Measurements from ENCODE around the gene GPRC5B. TPM values are rescaled to one million over a fixed set of nuclear protein-coding genes. Genes with fewer than 3 reads are reported as not detected.

The GPRC5B gene
- total RNA-seq (2022; extraction: Qiagen RNA extraction): 36.5 to 44.6 TPM (median 41.3 TPM) in 5 replicates

DNA sequence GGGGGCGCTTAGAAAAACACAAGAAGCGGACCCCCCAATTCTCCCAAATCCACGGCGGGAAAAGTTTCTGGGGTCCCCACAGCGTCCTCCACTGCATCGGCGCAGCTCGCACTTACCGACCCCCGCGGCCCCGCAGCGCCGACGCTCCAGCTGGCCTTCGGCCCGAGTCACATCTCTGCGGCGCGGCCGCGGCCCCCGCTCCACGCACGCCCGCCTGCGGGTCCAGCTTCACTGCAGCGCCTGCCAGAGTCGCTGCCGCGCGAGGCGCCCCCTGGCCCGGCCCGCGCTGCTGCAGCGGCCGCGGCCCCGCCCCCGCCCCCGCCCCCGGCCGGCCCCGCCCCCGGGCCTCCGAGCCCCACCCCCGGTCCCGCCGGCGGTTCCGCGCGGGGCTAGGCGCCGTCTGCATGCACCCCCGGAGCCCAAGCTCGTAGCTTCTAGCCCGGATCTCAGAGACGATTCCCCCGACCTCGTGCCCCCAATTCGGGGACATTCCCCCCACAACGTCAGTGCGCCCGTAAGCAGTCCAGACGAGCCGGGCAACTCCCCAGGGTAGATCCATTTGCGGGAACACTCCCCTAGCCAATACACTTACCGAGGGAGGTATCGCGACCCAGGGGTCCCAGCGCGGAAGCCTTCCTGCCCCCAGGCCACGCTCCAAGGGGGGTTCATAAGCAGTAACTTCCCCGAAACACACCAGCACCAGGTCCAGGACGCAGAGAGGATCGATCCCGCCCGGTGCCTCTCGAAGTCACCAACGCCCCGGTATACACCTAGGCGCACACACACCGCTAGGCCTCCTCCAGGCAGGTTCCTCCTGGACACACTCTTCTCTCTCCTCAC, at the start of gene GPRC5B:
TSS of gene GPRC5B (minus strand) at position 238 of the 840 bp plus-strand sequence. CDS start 12,003 bp downstream, outside the sequence.

Other genes with a start within 250 kb of the GPRC5B start
- gene KNOP1, start 166.6 kb downstream of the GPRC5B start, total RNA-seq (2022; extraction: Qiagen RNA extraction): 38.7 to 42.7 TPM (median 40.7 TPM) in 5 replicates
- 8.0 to 10.6 TPM (median 9.1 TPM) in 5 replicates for gene IQCK, start 166.6 kb downstream of the GPRC5B start, total RNA-seq (2022; extraction: Qiagen RNA extraction)
- gene GPR139, start 189.0 kb upstream of the GPRC5B start, total RNA-seq (2022; extraction: Qiagen RNA extraction): not detected in 5 replicates